GM21825 (cell line): ENCODE measurements around the gene SH3RF3.

Source experiments
- ATAC-seq: cut with Tn5 transposase; IDR thresholded peaks from one replicate; pipeline ENCODE4 v1.9.1; 2021; ENCODE audit warnings: mild to moderate bottlenecking, moderate library complexity; ENCODE audit not compliant: unreplicated experiment

Gene SH3RF3

GRCh38 chr2:109439390-109439786 lies 310.4 kb downstream of the SH3RF3 start:
- ATAC-seq, result no peak

GRCh38 chr2:109439986-109440385 lies 311.0 kb downstream of the SH3RF3 start:
- ATAC-seq, result no peak

- no peak for ATAC-seq
Observed at GRCh38 chr2:109440499-109441156, 311.6 kb downstream of the SH3RF3 start.

- ATAC-seq, result no peak
Observed at GRCh38 chr2:109442715-109443319, 313.8 kb downstream of the SH3RF3 start.

GRCh38 chr2:109444916-109445315 lies 315.9 kb downstream of the SH3RF3 start:
- ATAC-seq, result no peak

GRCh38 chr2:109446278-109447131 lies 317.5 kb downstream of the SH3RF3 start:
- ATAC-seq, result no peak

GRCh38 chr2:109447251-109447661 lies 318.3 kb downstream of the SH3RF3 start:
- ATAC-seq, result no peak

GRCh38 chr2:109447776-109448175 lies 318.8 kb downstream of the SH3RF3 start:
- ATAC-seq, result no peak

- no peak for ATAC-seq
Observed at GRCh38 chr2:109448207-109448606, 319.2 kb downstream of the SH3RF3 start.

- no peak for ATAC-seq
Observed at GRCh38 chr2:109448946-109449788, 320.2 kb downstream of the SH3RF3 start.

GRCh38 chr2:109450574-109451273 lies 321.7 kb downstream of the SH3RF3 start:
- no peak for ATAC-seq

GRCh38 chr2:109451671-109452070 lies 322.7 kb downstream of the SH3RF3 start:
- no peak for ATAC-seq

- no peak for ATAC-seq
Observed at GRCh38 chr2:109452318-109453305, 323.6 kb downstream of the SH3RF3 start.

- ATAC-seq, result no peak
Observed at GRCh38 chr2:109453371-109453995, 324.5 kb downstream of the SH3RF3 start.

GRCh38 chr2:109454304-109454703 lies 325.3 kb downstream of the SH3RF3 start:
- no peak for ATAC-seq

GRCh38 chr2:109454765-109455394 lies 325.9 kb downstream of the SH3RF3 start:
- no peak for ATAC-seq

- ATAC-seq, result no peak
Observed at GRCh38 chr2:109455731-109456691, 327.0 kb downstream of the SH3RF3 start.
